GM18867 (cell line): ENCODE data around the gene ZNF277.
A peak's percentile ranks its signal among the peaks of the same experiment; 100 is the strongest.
"Not testable (repeated sequence)": the region's sequence is repeated elsewhere in the genome, so short reads cannot be mapped to it uniquely, and the experiment has no call there.

Source experiments
- ATAC-seq: cut with Tn5 transposase; IDR thresholded peaks from one replicate; pipeline ENCODE4 v1.9.1; 2021; ENCODE audit warnings: mild to moderate bottlenecking, moderate library complexity; ENCODE audit not compliant: unreplicated experiment

The ZNF277 gene

GRCh38 chr7:112385516-112385915 is 179.0 kb downstream of the ZNF277 start:
- ATAC-seq, result no peak

DNA sequence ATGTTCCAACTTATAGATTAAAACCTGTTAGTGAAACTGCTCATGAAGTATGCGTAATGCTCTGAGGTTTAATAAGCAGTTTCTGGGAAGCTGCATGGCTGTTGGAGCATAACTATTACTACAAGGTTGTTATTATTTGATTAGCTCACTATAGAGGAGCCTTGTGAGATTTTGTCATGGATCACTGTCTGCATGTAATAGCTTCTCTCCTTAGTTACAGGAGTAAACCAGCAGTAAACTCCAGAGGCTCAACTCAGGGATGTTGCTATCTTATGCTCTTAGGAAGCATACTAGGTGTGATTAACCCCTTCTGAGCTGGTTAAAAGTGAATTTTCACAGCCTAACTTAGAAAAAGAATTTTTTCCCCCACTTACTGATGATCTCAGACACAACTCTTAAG is 180.1 kb downstream of the ZNF277 start:
- ATAC-seq, result no peak

- no peak for ATAC-seq
Measured at GRCh38 chr7:112390167-112390566, 183.7 kb downstream of the ZNF277 start.

GRCh38 chr7:112391079-112391821 is 184.8 kb downstream of the ZNF277 start:
- ATAC-seq, result not testable (repeated sequence)

- peak; percentile 63 for ATAC-seq
Measured at GRCh38 chr7:112391841-112392286, 185.4 kb downstream of the ZNF277 start.
